Middle frontal gyrus (tissue), 1 donor: Measurements from ENCODE around the gene CIBAR2.

ENCODE experiments used
- DNase-seq: peaks from one replicate; pipeline ENCODE4 v3.0.0-alpha.2; 2015; ENCODE audit warnings: low spot score; ENCODE audit errors: extremely low spot score

CIBAR2 gene

GRCh38 chr16:85083051-85083639 is 29.1 kb downstream of the CIBAR2 start:
- no peak for DNase-seq

DNA sequence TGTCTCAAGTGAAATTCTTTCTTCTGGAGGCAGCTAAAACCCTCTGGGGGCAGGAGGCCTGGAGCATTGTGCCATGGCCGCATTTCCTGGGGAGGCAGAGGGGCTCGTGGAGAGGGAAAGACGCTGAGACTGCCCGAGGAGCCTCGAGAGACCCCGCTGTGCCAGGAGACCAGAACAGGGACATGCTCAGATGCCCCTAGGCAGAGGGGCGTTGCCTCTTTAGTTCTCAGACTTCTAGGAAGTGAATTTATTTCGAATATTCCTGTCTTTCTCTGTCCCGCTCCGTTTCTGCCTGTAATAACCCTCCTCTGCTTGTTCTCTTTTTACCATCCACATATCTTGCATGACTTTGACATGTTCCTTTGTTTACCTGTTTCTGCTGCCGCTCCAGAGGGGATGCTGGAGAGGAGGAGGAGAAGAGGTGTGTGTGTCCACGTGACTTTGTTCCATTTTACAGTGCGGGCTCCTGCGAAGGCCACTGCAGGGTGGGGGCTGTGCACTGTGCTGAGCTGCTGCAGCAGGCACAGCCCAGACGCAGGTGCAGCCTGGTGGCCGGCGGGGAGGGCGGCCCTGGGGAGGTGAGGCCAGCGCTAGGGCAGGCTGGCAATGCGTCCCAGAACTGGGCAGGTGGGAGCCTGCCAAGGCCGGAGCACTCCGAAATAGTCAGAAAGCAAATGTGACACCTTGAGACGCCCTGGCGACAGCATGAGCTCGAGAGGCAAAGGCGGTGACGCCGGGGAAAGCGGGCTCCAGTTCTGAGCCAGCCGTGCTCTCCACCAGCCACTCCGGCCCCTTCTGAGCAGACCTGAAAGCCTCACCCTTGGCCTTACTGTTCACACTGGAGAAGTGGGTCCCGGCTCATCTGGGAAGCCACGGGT is 29.9 kb downstream of the CIBAR2 start:
- DNase-seq, result no peak

DNA sequence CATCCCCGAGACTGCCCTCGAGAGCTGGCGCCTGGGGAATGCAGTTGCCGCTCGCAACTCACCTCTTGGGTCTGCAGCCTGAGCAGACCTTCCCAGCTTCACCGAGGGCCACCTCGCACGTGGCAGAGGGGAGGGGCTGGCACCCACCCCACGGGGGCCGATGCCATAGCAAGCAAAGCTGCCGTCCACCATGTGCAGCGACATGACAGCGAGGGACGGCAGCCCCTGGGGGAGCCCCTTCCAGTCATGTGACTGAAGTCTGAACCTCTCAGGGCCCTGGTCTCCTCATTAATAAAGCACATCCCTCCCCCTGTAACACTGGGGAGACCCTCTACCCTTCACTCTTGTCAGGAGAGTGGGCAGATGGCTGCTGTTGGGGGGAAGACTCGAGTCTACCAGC is 30.5 kb downstream of the CIBAR2 start:
- no peak for DNase-seq

DNA sequence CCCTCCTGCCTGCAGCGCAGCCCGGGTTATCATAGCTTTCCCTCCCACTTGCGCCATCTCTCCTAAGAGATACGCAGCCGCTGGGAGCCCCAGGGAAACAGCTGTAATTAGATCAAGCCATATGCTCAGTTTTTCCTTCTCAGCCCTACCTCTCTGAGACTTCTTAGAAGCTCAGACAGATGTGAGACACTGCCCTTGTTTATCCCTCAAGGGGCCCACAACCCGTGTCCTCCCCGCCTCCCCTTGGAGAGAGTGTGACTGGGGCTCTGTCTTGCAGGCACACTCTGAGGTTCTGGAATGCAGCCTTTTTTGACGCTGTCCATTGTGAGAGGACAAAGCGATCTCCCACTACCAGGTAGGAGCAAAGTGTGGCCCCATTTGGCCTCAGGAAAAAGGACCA is 31.2 kb downstream of the CIBAR2 start:
- no peak for DNase-seq

DNA sequence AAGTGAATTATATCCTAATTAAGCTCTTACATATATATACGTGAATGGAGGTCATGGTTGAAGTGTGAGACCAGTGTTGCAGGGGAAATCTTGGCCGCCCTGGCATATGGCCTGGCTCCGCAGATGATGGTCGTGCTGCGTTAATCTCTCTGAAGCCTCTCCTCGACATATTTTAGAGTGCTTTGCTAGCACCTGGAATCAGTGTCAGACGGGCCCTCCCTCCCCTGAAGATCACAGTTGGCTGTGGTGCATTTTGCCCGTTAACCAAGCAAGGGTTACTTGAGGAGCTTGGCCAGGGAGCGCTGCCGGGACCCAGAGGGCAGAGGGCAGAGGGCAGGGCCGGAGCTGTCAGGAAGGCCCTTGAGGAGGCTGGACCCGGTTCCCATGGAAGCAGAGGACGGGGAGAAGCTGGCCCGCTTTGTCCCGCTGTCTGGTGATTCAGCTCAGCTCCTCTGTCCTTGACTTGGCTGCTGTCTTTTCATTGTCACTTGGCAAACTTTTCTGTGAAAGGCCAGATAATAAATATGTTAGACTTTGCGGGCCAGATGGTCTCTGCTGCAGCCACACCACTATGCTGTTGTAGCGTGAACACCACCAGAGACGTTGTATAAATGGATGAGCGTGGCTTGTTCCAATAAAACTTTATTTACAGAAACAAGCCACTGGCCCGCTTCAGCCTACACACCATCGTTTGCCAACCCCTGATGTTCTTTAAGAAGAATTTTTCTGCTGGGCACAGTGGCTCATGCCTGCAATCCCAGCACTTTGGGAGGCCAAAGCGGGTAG is 32.3 kb downstream of the CIBAR2 start:
- no peak for DNase-seq

DNA sequence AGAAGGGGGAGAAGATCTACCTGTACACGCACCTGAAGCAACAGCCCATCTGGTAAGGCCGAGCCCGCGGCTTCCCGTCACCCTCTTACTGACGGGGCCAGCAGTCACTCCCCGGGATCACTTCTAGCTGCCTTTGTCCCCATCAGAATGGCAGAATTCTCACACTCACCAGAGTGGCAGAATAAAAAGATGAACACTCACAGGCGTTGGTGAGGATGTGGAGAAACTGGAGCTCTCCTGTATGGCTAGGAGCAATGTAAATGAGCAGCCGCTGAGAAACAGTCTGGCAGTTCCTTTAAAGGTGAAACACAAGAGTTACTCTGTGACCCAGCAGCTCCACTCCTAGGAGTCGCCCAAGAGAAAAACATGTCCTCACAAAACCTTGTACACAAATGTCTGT is 33.3 kb downstream of the CIBAR2 start:
- DNase-seq, result no peak

DNA sequence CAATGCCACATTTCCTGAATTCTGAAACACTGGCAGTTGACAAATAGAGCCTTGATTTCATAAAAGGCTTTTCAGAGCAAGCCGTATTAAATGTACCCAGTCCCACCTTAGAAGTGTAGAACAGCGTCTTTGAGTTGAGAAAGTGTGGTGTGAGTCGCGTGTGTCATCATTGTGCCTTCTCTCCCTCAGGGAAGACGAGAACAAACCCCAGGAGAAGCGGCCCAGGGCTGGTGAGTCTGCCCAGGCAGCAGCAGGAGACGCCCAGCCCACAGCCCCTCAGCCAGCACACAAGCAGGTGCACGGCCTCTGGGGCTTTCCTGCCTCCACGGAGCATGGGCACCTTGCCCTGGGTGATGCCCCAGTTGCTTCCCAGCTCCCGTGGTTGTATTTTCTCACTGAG is 34.0 kb downstream of the CIBAR2 start:
- DNase-seq, result no peak

DNA sequence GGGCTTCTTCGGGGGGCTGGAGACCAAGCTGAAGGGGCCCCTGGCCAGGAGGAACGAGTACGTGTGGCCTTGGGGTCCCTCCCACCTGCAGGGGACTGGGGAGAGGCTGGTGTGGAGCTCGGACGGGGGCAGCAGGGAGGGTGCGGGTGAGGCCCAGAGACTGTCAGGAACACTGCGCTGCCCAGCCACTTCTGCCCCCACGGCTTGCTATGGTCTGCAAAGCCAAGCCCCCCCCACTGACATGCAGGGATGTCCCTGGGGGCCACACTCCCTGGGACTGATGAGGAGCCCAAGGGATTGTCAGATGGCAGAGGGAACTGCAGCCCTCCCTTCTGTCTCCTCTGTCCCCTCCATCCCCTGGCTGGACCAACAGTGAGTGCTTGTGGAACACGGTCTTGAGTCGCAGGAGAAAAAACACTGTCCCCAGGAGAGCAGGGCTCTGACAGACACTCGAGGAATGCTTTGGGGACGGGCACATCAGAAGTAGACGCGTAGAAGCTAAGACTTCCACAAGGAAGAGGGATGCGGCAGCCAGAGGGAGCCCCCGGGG is 34.6 kb downstream of the CIBAR2 start:
- DNase-seq, result no peak

- DNase-seq, result no peak
These were observed 35.2 kb downstream of the CIBAR2 start for GRCh38 chr16:85077039-85077438.

GRCh38 chr16:85075236-85075924 is 36.9 kb downstream of the CIBAR2 start:
- no peak for DNase-seq

DNA sequence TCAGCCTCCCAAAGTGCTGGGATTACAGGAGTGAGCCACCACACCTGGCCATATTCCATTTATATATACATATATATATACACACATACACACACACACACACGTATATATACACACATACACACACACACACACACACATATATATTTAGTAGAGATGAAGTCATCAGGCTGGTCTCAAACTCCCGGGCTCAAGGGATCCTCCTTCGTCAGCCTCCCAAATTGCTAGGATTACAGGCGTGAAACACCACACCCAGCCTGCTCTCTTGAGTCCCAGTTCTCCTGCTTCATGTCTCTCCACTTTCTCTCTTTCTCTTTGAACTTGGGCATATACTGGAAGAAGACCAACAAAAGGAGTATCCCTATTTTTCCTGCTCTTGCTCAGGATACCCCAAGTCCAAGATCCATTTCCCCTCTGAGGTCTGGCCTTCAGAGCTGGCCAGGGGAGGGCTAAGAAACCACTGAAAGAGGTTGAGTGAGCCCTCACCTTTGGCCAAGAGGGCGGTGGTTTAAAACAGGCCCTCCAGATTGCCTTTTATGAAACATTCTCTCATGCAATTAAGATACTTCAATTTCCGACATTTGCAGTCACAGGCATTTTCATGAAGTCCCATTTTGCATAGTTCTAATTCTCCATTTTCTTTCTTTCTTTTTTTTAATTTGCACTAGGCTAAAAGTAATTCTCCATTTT is 37.9 kb downstream of the CIBAR2 start:
- no peak for DNase-seq

GRCh38 chr16:85072947-85073346 is 39.3 kb downstream of the CIBAR2 start:
- no peak for DNase-seq

- DNase-seq, result no peak
These were observed 40.0 kb downstream of the CIBAR2 start for GRCh38 chr16:85072076-85072860.

DNA sequence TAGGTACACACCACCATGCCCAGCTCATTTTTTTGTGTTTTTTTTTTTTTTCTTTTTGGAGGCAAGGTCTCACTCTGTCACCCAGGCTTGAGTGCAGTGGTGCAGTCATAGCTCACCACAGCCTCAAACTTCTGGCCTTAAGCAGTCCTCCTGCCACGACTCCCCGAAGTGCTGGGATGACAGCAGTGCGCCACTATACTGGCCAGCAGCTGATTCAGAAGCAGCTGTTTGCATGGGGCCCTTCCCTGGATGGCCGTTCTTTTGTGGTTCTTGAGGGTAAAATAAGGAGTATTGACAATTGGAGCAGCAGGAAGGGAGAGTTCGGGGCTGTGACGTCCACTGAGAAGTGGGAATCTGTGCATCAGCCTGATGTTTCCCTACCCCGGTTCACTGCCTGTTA is 43.1 kb downstream of the CIBAR2 start:
- DNase-seq, result no peak

- no peak for DNase-seq
These were observed 43.5 kb downstream of the CIBAR2 start for GRCh38 chr16:85068746-85069145.

DNA sequence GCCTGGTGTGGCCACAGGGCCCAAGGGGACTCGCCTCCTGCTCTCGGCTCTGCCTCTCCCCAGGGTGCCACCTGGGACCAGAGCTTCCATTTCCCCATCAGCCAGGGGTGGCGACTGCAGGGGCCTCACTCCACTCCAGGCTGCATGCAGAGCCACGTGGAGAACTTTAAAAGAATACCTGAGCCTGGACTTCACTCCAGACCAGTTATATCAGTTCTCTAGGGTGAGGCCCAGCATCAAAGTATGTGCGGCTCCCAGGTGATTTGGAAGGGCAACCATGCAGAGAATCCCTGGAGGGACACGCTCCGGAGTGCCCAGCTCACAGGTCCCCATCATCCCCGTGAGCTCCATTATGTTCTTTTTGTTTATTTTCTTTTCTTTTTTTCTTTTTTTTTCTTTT is 44.8 kb downstream of the CIBAR2 start:
- no peak for DNase-seq

GRCh38 chr16:85067024-85067423 is 45.2 kb downstream of the CIBAR2 start:
- no peak for DNase-seq

DNA sequence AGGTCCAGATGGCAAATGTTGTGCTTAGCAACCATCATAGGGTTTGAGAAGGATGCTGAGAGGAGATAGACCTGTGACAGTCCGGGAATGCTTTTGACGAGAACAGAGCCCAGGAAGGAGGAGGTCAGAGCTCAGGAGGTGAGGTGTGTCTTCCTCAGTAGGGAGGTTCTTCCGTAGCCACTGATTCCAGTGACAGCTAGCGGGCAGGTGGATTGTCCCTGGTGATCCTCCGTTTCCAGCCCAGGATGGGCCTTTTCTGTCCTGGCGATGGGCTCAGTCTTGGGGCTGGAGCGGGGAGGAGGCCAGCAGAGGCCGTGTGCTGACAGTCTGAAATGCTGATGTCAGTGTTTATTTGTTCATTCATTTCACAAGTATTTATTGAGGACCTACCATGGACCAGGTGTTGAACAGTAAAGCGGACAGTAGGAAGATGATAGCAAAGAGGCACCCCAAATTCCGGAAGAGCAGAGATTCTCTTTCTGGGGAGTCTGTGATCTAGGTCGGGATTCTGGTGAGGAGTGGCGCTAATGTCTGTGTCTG is 45.9 kb downstream of the CIBAR2 start:
- DNase-seq, result no peak

- no peak for DNase-seq
These were observed 47.2 kb downstream of the CIBAR2 start for GRCh38 chr16:85065099-85065498.

DNA sequence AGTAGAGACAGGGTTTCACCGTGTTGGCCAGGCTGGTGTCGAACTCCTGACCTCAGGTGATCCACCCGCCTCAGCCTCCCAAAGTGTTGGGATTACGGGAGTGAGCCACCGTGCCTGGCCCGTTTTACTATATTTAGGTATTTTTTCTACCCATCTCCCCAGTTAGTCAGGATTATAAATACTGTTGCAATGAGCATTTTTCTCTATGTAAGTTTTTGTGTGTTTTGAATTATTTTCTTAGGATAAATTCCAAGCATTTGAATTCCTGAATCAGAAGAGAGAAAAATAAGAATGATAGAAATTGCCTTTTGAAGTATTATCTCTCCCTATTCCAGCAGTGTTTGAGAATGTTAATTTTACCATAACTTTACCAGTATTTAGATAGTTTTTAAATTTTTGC is 48.1 kb downstream of the CIBAR2 start:
- DNase-seq, result no peak
